Endothelial cell of umbilical vein (primary cell): ENCODE results near the gene PASD1. TPM values are rescaled to one million over a fixed set of nuclear protein-coding genes. Genes with fewer than 3 reads are reported as not detected.

ENCODE experiments used
- BruUV-seq: library from RNA; stranded (reverse); fragments of 400-500 nt; replicated peaks from 2 replicates; lab custom pipeline; 2021; lab: Mats Ljungman, UMichigan
- CTCF ChIA-PET: fragments of 300-600, 350-600 bp; sonication (Branson Sonifier 250); formaldehyde crosslinking; loops from one replicate; lab custom pipeline; 2021; ENCODE audit warnings: antibody characterized with exemption, inconsistent platforms; lab: Charles Lee
- POLR2A ChIA-PET: fragments of 300-600, 350-600 bp; sonication (Branson Sonifier 250); formaldehyde crosslinking; loops from one replicate; lab custom pipeline; 2021; ENCODE audit warnings: antibody characterized with exemption, inconsistent platforms; lab: Charles Lee
- DNase-seq: peaks from one replicate; pipeline ENCODE4 v3.0.0-alpha.2; 2011; ENCODE audit warnings: low read depth, low spot score
- FAIRE-seq: peaks from 2 replicates; lab custom pipeline; 2011; peaks lifted over from hg19 to GRCh38; lab: Jason Lieb, UNC
- H2AFZ ChIP-seq: 2 replicates; pipeline ENCODE4 v1.6.0; 2012; ENCODE audit warnings: low read depth, low read length, control low read depth, inconsistent platforms
- H3K27ac ChIP-seq: 2 replicates; pipeline ENCODE4 v1.5.1; 2011; ENCODE audit warnings: low read depth, mild to moderate bottlenecking, control low read depth, low read length, moderate library complexity; ENCODE audit not compliant: insufficient read depth
- H3K27me3 ChIP-seq, 2 experiments: 2 replicates each; pipeline versions ENCODE4 v1.6.0 to v1.6.1; 2011; ENCODE audit warnings: low read length in 2 of 2, mixed read lengths in 1 of 2; ENCODE audit not compliant: control insufficient read depth in 2 of 2, insufficient read depth in 2 of 2
- H3K36me3 ChIP-seq, 2 experiments: 2 replicates in 1 of 2; 3 replicates in 1 of 2; pipeline ENCODE4 v1.5.1; 2011; ENCODE audit warnings: low read length in 2 of 2, mild to moderate bottlenecking in 1 of 2, moderate library complexity in 1 of 2; ENCODE audit not compliant: control insufficient read depth in 2 of 2, insufficient read depth in 2 of 2; ENCODE audit errors: extremely low read depth in 1 of 2
- H3K4me1 ChIP-seq: 3 replicates; pipeline ENCODE4 v1.5.1; 2011; ENCODE audit warnings: mild to moderate bottlenecking, low read length; ENCODE audit not compliant: control insufficient read depth, insufficient read depth; ENCODE audit errors: extremely low read depth
- H3K4me2 ChIP-seq: 2 replicates; pipeline ENCODE4 v1.6.1; 2011; ENCODE audit warnings: low read length, control low read depth, mixed read lengths; ENCODE audit not compliant: insufficient read depth
- H3K4me3 ChIP-seq, 3 experiments: fragments of 200-600 bp in 1 of 3; sonication (generic), shearing (Covaris generic) in 1 of 3; replicated peaks in 1 of 3; 2 replicates each; pipeline ENCODE4 v1.5.1; 2011 to 2016; ENCODE audit warnings: control low read depth in 3 of 3, low read length in 3 of 3, mild to moderate bottlenecking in 2 of 3, inconsistent platforms in 1 of 3, low read depth in 1 of 3, moderate library complexity in 1 of 3; ENCODE audit not compliant: insufficient read depth in 1 of 3
- H3K79me2 ChIP-seq: 2 replicates; pipeline ENCODE4 v1.6.0; 2012; ENCODE audit warnings: low read length, inconsistent platforms; ENCODE audit not compliant: control insufficient read depth, insufficient read depth
- H3K9ac ChIP-seq: replicated peaks from 2 replicates; pipeline ENCODE3; 2011; ENCODE audit warnings: low read length, control low read depth; ENCODE audit not compliant: insufficient read depth; ENCODE audit errors: extremely low read depth
- H3K9me1 ChIP-seq: replicated peaks from 3 replicates; pipeline ENCODE4 v1.6.0; 2011; ENCODE audit warnings: mild to moderate bottlenecking, low read length; ENCODE audit not compliant: control insufficient read depth, insufficient read depth; ENCODE audit errors: extremely low read depth
- H3K9me3 ChIP-seq: replicated peaks from 2 replicates; pipeline ENCODE4 v1.5.1; 2012; ENCODE audit warnings: low read length, inconsistent platforms; ENCODE audit not compliant: control insufficient read depth, insufficient read depth
- H4K20me1 ChIP-seq: replicated peaks from 2 replicates; pipeline ENCODE3; 2011; ENCODE audit warnings: mild to moderate bottlenecking, low read length; ENCODE audit not compliant: control insufficient read depth, insufficient read depth; ENCODE audit errors: extremely low read depth
- CTCF ChIP-seq, 2 donors: IDR thresholded peaks; 1 replicate in 1 of 2; 2 replicates in 1 of 2; pipeline ENCODE4 v1.5.1; 2011; ENCODE audit warnings: low read length in 2 of 2, mild to moderate bottlenecking in 2 of 2, moderate library complexity in 2 of 2, control low read depth in 1 of 2, inconsistent platforms in 1 of 2, low read depth in 1 of 2; ENCODE audit not compliant: insufficient read depth in 1 of 2; ENCODE audit errors: extremely low read depth in 1 of 2
- EZH2 ChIP-seq: IDR thresholded peaks from 2 replicates; pipeline ENCODE4 v1.6.1; 2012; ENCODE audit warnings: borderline replicate concordance, low read depth, mild to moderate bottlenecking, moderate library complexity, low read length, inconsistent platforms; ENCODE audit not compliant: severe bottlenecking
- FOS ChIP-seq: IDR thresholded peaks from 2 replicates; pipeline ENCODE4 v1.6.1; 2011; ENCODE audit warnings: mild to moderate bottlenecking, low read length, moderate library complexity, borderline replicate concordance; ENCODE audit not compliant: insufficient read depth
- GATA2 ChIP-seq: IDR thresholded peaks from 2 replicates; pipeline ENCODE4 v1.7.0; 2011; ENCODE audit warnings: low read depth, mild to moderate bottlenecking, moderate library complexity, mixed read lengths, low read length; ENCODE audit not compliant: insufficient read length, insufficient read depth
- JUN ChIP-seq: IDR thresholded peaks from 2 replicates; pipeline ENCODE4 v1.6.1; 2011; ENCODE audit warnings: borderline replicate concordance, low read depth; ENCODE audit not compliant: insufficient read length, insufficient read depth
- MAX ChIP-seq: IDR thresholded peaks from 2 replicates; pipeline ENCODE4 v1.6.1; 2011; ENCODE audit not compliant: insufficient read depth, insufficient read length
- MYC ChIP-seq: IDR thresholded peaks from one replicate; pipeline ENCODE4 v1.6.1; 2011; ENCODE audit warnings: mild to moderate bottlenecking, low read depth, low read length
- POLR2A ChIP-seq: IDR thresholded peaks from 2 replicates; pipeline ENCODE4 v1.6.1; 2012; ENCODE audit warnings: low read depth, mild to moderate bottlenecking, control low read depth, low read length
- POLR2AphosphoS5 ChIP-seq: IDR thresholded peaks from 2 replicates; pipeline ENCODE4 v1.6.1; 2012; ENCODE audit warnings: low read depth, mild to moderate bottlenecking, control low read depth, low read length, moderate library complexity; ENCODE audit not compliant: insufficient read depth
- dilution Hi-C: fragments of 300-500 bp; cut with MboI; formaldehyde crosslinking; loops from one replicate; pipeline ENCODE4 v1.15.0; 2019; ENCODE audit warnings: low sequenced_read_pairs; ENCODE audit not compliant: extremely low pct_ligation_motif_present
- intact Hi-C: fragments of 100-400 bp; cut with micrococcal nuclease; formaldehyde crosslinking; loops from one replicate; pipeline ENCODE4 v1.10.0; 2022
- polyA plus RNA-seq, 4 experiments: library from polyadenylated mRNA; depleted of rRNA in 3 of 4; stranded (reverse) in 3 of 4; unstranded in 1 of 4; fragments of >200 nt; gene quantifications; 2 replicates each; pipeline versions ENCODE4 v1.2.1 to v1.2.3, GENCODE V29; 2011 to 2012; ENCODE audit warnings: missing spikeins in 1 of 4
- total RNA-seq: library from RNA; stranded (reverse); gene quantifications from 2 replicates; pipeline ENCODE4 v1.2.3, GENCODE V29; 2021

The PASD1 gene
- total and polyA plus RNA-seq, 2 donors (not counting 3 experiments of a cell fraction or from before 2014, with no cell fraction given): not detected

- intact Hi-C loops: no loop called here
Measured at GRCh38 chrX:151710457-151710856, 147.0 kb downstream of the PASD1 start.

More at GRCh38 chrX:151710457-151710856, 147.0 kb downstream of the PASD1 start:
- H3K4me2 ChIP-seq: no peak overlapping the region
- H2AFZ ChIP-seq: no peak overlapping the region
- dilution Hi-C loops: no loop called here
- no TSS peak for BruUV-seq
- no peak for FAIRE-seq
- no peak for DNase-seq
- H3K4me3 ChIP-seq: no peak overlapping the region
- ChIA-PET CTCF (no interaction called here), POLR2A (no interaction called here)
- no peaks in the 10 kb centered on the region for H4K20me1 ChIP-seq
- H3K9me3 ChIP-seq: no peaks in the 10 kb centered on the region
- H3K27ac ChIP-seq: no peak overlapping the region
- H3K9ac ChIP-seq: no peak overlapping the region
- no peak for TF ChIP-seq MYC
- no peak for TF ChIP-seq FOS
- no peak for TF ChIP-seq POLR2AphosphoS5
- TF ChIP-seq EZH2: no peak
- no peak for TF ChIP-seq MAX
- TF ChIP-seq CTCF (IDR thresholded peaks at IDR 0.05; ENCODE audit: extremely low read depth in 1 of 2, insufficient read depth in 1 of 2, low read depth in 1 of 2, low read length in 2 of 2): no peak
- no peak for TF ChIP-seq GATA2
- TF ChIP-seq JUN: no peak
- no peak for TF ChIP-seq POLR2A
- H3K4me1 ChIP-seq: no peaks in the 10 kb centered on the region
- no peaks in the 10 kb centered on the region for H3K27me3 ChIP-seq
- H3K79me2 ChIP-seq: no peaks in the 10 kb centered on the region
- no peaks in the 10 kb centered on the region for H3K9me1 ChIP-seq
- H3K36me3 ChIP-seq: no peaks in the 10 kb centered on the region
